Psoas muscle (tissue), 8 donors: ENCODE measurements around the gene RDX. TPM values are rescaled to one million over a fixed set of nuclear protein-coding genes. Genes with fewer than 3 reads are reported as not detected.
"Not testable (repeated sequence)": the region's sequence is repeated elsewhere in the genome, so short reads cannot be mapped to it uniquely, and the experiment has no call there.

Experiments
- ATAC-seq, 4 donors: fragments of 200-7000 bp; cut with Tn5 transposase; one replicate each; pipeline ENCODE4 v1.9.1; 2020; ENCODE audit warnings: moderate library complexity in 3 of 4, mild to moderate bottlenecking in 2 of 4
- DNase-seq, 2 donors: peaks; one replicate each; pipeline ENCODE4 v3.0.0-alpha.2; 2020
- H3K27ac ChIP-seq: fragments of 200-600 bp; one replicate; pipeline ENCODE4 v1.8.0; 2022
- H3K27me3 ChIP-seq, 3 donors: fragments of 200-600 bp in 1 of 3; one replicate each; pipeline versions ENCODE4 v1.6.1 to v1.8.0; 2013 to 2022; ENCODE audit warnings: low read length in 2 of 3, mild to moderate bottlenecking in 2 of 3, moderate library complexity in 1 of 3; ENCODE audit not compliant: insufficient read depth in 3 of 3
- H3K36me3 ChIP-seq, 2 donors: fragments of 200-600 bp in 1 of 2; one replicate each; pipeline versions ENCODE4 v1.6.1 to v1.8.0; 2013 to 2022; ENCODE audit warnings: low read depth in 1 of 2, mild to moderate bottlenecking in 1 of 2, moderate library complexity in 1 of 2; ENCODE audit not compliant: insufficient read depth in 1 of 2
- H3K4me1 ChIP-seq: fragments of 200-600 bp; one replicate; pipeline ENCODE4 v1.8.0; 2022
- H3K4me3 ChIP-seq: fragments of 200-600 bp; one replicate; pipeline ENCODE4 v1.8.0; 2022; ENCODE audit warnings: mild to moderate bottlenecking
- H3K9me3 ChIP-seq: fragments of 200-600 bp; one replicate; pipeline ENCODE4 v1.8.0; 2022
- CTCF ChIP-seq: fragments of 200-600 bp; IDR thresholded peaks from one replicate; pipeline ENCODE4 v1.8.0; 2022; ENCODE audit warnings: antibody characterized with exemption
- WGBS, 3 donors: extraction: QIAGEN DNeasy Blood & Tissue Kit; methylation state at CpG; one replicate each; pipeline versions ENCODE4 v1.1.6 to v1.1.7; 2013; 5-methylcytosine and 5-hydroxymethylcytosine counted together
- intact Hi-C, 2 donors: fragments of 100-400 bp; cut with DNase I; formaldehyde crosslinking; loops; one replicate each; pipeline versions ENCODE4 v1.11.0 to v1.14.2; 2022
- polyA plus RNA-seq, 3 donors: library from polyadenylated mRNA; stranded (reverse); fragments of 200-250 nt; gene quantifications; one replicate each; pipeline ENCODE4 v1.2.3, GENCODE V29; 2013
- total RNA-seq, 4 donors: library from RNA; stranded (reverse); fragmentation: NEBNext Ultra II Directional in 2 of 4; extraction: Animal tissue kit (Norgen Biotek cat#: 25700) in 2 of 4; gene quantifications; one replicate each; pipeline versions ENCODE4 v1.2.1 to v1.2.4, GENCODE V29; 2021 to 2023
- donor health status: healthy with polysubstance abuse.
- donor health status: DM: no; HTN: no; CAD: no; lungs with moderate emphysema.
- donor health status: Bipolar disorder and iron deficiency.
- donor health status: healthy.
- donor health status: DM: yes; HTN: yes; CAD: no.
- donor health status: DM: no; HTN: no; CAD: no.
- donor health status: DM: no; HTN: no; CAD: no.
- donor health status: DM: yes; HTN: yes; CAD: no.

The RDX gene
- total and polyA plus RNA-seq, 7 donors, result 27.8 to 206 (median 115) TPM

GRCh38 chr11:110217223-110217877 lies 79.1 kb downstream of the RDX start:
- 87 to 90% (median 87%) methylated on average over 12 of the region's 12 CpGs for WGBS, 3 donors

GRCh38 chr11:110209313-110209694 lies 87.1 kb downstream of the RDX start:
- not testable (repeated sequence) for ATAC-seq, H3K4me1 ChIP-seq, H3K9me3 ChIP-seq, H3K27ac ChIP-seq, H3K36me3 ChIP-seq, H3K27me3 ChIP-seq, DNase-seq
- 0 to 25% (median 10%) methylated on average over 1 to 9 of the region's 14 CpGs for WGBS, 3 donors
- H3K4me3 ChIP-seq, result peak overlapping the region; percentile 36
- intact Hi-C loops, result loop anchor here (10.0 kb wide), 2 partner anchors 1015 to 1025 kb away; no protein-coding TSS in a partner anchor

More at GRCh38 chr11:110217223-110217877, 79.1 kb downstream of the RDX start:
- DNase-seq (no peak), ATAC-seq (no peak)
- Histone ChIP-seq H3K27me3 (no peaks in the 10 kb centered on the region), H3K9me3 (no peaks in the 10 kb centered on the region), H3K4me3 (no peak overlapping the region), H3K27ac (no peak overlapping the region), H3K4me1 (no peaks in the 10 kb centered on the region), H3K36me3 (peaks cover 0 to 2% of the 10 kb centered on the region in 2 donors)
- intact Hi-C loops, result no loop called here
- TF ChIP-seq CTCF, result no peak

GRCh38 chr11:110208678-110209312 lies 87.6 kb downstream of the RDX start:
- ATAC-seq, H3K9me3 ChIP-seq, H3K27ac ChIP-seq, H3K36me3 ChIP-seq, H3K4me1 ChIP-seq, H3K27me3 ChIP-seq, DNase-seq: not testable (repeated sequence)
- 65 to 72% (median 69%) methylated on average over 22 to 27 of the region's 29 CpGs for WGBS, 3 donors
- intact Hi-C loops, result loop anchor here (10.0 kb wide), 2 partner anchors 1016 to 1026 kb away; no protein-coding TSS in a partner anchor
- peak overlapping the region; percentile 36 for H3K4me3 ChIP-seq

GRCh38 chr11:110207123-110207522 lies 89.3 kb downstream of the RDX start:
- H3K9me3 ChIP-seq, result no peaks in the 10 kb centered on the region
- ATAC-seq (no peak), DNase-seq (no peak)
- H3K27me3 ChIP-seq, result no peaks in the 10 kb centered on the region
- TF ChIP-seq CTCF, result no peak
- intact Hi-C loops, result loop anchor here (10.0 kb wide), 2 partner anchors 1018 to 1028 kb away; no protein-coding TSS in a partner anchor
- H3K4me3 ChIP-seq, result no peak overlapping the region
- H3K36me3 ChIP-seq, result no peaks in the 10 kb centered on the region
- H3K4me1 ChIP-seq, result no peaks in the 10 kb centered on the region
- no peak overlapping the region for H3K27ac ChIP-seq
- 65 to 72% (median 66%) methylated on average over 6 of the region's 6 CpGs for whole genome bisulfite sequencing, 3 donors

GRCh38 chr11:110200836-110201235 lies 95.6 kb downstream of the RDX start:
- intact Hi-C loops, result loop anchor here (2.0 to 10.0 kb wide), 5 partner anchors 176 to 1034 kb away; no protein-coding TSS in a partner anchor
- no peaks in the 10 kb centered on the region for H3K4me1 ChIP-seq
- no peak for TF ChIP-seq CTCF
- 90 to 91% (median 91%) methylated on average over 10 of the region's 10 CpGs for WGBS, 3 donors
- no peak for ATAC-seq
- no peaks in the 10 kb centered on the region for H3K9me3 ChIP-seq
- H3K4me3 ChIP-seq, result no peak overlapping the region
- no peaks in the 10 kb centered on the region for H3K36me3 ChIP-seq
- H3K27me3 ChIP-seq, result no peaks in the 10 kb centered on the region
- DNase-seq, result no peak
- H3K27ac ChIP-seq, result no peak overlapping the region
